DND-41 (cell line): ENCODE results near the gene NLRP8.

Experiments used
- ATAC-seq: fragments of 200-7000 bp; cut with Tn5 transposase; 3 replicates; pipeline ENCODE4 v1.9.1; 2021; ENCODE audit warnings: low read depth; ENCODE audit not compliant: insufficient read depth
- DNase-seq: peaks from one replicate; pipeline ENCODE4 v3.0.0-alpha.2; 2020
- H2AFZ ChIP-seq: 2 replicates; pipeline ENCODE4 v1.6.0; 2012; ENCODE audit warnings: low read depth, low read length
- H3K27ac ChIP-seq: 2 replicates; pipeline ENCODE4 v1.5.1; 2012; ENCODE audit warnings: low read length, inconsistent platforms
- H3K27me3 ChIP-seq: fragments of 200-600 bp; sonication (generic); 2 replicates; pipeline ENCODE4 v1.6.0; 2012; ENCODE audit warnings: low read length, mild to moderate bottlenecking, inconsistent platforms; ENCODE audit not compliant: insufficient read depth, poor library complexity
- H3K36me3 ChIP-seq: 2 replicates; pipeline ENCODE4 v1.5.1; 2012; ENCODE audit warnings: low read length, inconsistent platforms; ENCODE audit not compliant: insufficient read depth
- H3K4me1 ChIP-seq: 2 replicates; pipeline ENCODE4 v1.5.1; 2012; ENCODE audit warnings: mild to moderate bottlenecking, low read length; ENCODE audit not compliant: insufficient read depth
- H3K4me2 ChIP-seq: 2 replicates; pipeline ENCODE4 v1.6.0; 2012; ENCODE audit warnings: mild to moderate bottlenecking, moderate library complexity, low read length, inconsistent platforms; ENCODE audit not compliant: insufficient read depth
- H3K4me3 ChIP-seq, 2 experiments: fragments of 200-600 bp in 1 of 2; shearing (Covaris generic) in 1 of 2; 2 replicates each; pipeline ENCODE4 v1.5.1; 2012 to 2016; ENCODE audit warnings: inconsistent platforms in 2 of 2, low read length in 2 of 2, mild to moderate bottlenecking in 2 of 2, low read depth in 1 of 2, moderate library complexity in 1 of 2
- H3K79me2 ChIP-seq: 2 replicates; pipeline ENCODE4 v1.6.0; 2012; ENCODE audit warnings: low read length, inconsistent platforms; ENCODE audit not compliant: insufficient read depth
- H3K9ac ChIP-seq: 2 replicates; pipeline ENCODE4 v1.6.0; 2012; ENCODE audit warnings: low read depth, mild to moderate bottlenecking, inconsistent platforms, low read length, moderate library complexity
- H3K9me3 ChIP-seq: 2 replicates; pipeline ENCODE4 v1.5.1; 2012; ENCODE audit warnings: low read length, moderate library complexity, mild to moderate bottlenecking, inconsistent platforms; ENCODE audit not compliant: insufficient read depth, severe bottlenecking
- H4K20me1 ChIP-seq: 2 replicates; pipeline ENCODE4 v1.6.0; 2012; ENCODE audit warnings: low read length; ENCODE audit not compliant: insufficient read depth
- EZH2 ChIP-seq: IDR thresholded peaks from 3 replicates; pipeline ENCODE4 v1.6.1; 2012; ENCODE audit warnings: borderline replicate concordance, low read depth, mild to moderate bottlenecking, moderate library complexity, low read length, inconsistent platforms; ENCODE audit not compliant: severe bottlenecking
- TF ChIP-seq, protein P1 (sequence below): IDR thresholded peaks from 2 replicates; pipeline ENCODE4 v1.5.1; 2012; ENCODE audit warnings: borderline replicate concordance, low read length, moderate library complexity, mild to moderate bottlenecking; ENCODE audit not compliant: poor library complexity, severe bottlenecking; ENCODE audit errors: extremely low read depth

NLRP8 gene

DNA sequence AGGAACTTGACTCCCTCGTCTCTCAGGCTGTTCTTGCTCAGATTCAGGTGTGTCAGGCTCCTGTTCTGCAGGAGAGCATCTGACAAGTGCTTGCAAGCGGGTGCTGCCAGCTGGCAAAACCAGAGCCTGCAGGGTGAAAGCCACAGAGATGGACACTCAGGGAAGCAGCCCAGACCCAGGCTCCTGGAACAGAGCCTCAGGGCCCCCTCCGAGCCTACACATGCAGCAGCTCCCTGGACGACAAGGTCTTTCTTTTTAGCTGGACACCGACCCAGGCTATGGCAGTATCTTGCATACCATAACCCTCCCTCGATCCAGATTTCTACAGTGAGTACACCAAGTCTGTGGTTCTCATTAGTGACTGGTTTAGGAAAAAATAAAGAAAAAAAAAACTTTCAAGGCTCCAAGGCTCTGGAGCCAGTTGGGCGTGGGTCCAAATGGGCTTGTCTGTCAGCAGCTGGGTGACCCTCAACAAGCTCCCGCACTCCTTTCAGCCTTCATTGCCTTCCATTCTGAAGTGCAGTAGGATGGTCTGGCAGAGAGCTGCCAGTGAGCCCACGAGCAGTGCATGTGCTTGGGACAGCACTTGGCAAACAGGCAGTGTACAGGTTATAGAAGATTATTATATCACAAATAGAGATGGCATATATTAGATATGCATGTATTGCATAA lies 45.4 kb upstream of the NLRP8 start:
- H3K9me3 ChIP-seq: no peaks in the 10 kb centered on the region
- no peak for TF ChIP-seq EZH2
- TF ChIP-seq, protein P1, sequence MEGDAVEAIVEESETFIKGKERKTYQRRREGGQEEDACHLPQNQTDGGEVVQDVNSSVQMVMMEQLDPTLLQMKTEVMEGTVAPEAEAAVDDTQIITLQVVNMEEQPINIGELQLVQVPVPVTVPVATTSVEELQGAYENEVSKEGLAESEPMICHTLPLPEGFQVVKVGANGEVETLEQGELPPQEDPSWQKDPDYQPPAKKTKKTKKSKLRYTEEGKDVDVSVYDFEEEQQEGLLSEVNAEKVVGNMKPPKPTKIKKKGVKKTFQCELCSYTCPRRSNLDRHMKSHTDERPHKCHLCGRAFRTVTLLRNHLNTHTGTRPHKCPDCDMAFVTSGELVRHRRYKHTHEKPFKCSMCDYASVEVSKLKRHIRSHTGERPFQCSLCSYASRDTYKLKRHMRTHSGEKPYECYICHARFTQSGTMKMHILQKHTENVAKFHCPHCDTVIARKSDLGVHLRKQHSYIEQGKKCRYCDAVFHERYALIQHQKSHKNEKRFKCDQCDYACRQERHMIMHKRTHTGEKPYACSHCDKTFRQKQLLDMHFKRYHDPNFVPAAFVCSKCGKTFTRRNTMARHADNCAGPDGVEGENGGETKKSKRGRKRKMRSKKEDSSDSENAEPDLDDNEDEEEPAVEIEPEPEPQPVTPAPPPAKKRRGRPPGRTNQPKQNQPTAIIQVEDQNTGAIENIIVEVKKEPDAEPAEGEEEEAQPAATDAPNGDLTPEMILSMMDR: no peak

GRCh38 chr19:55907286-55907685 lies 40.3 kb upstream of the NLRP8 start:
- no peak overlapping the region for H2AFZ ChIP-seq
- ATAC-seq (no peak), DNase-seq (no peak)
- no peaks in the 10 kb centered on the region for H3K79me2 ChIP-seq
- no peaks in the 10 kb centered on the region for H3K36me3 ChIP-seq
- no peaks in the 10 kb centered on the region for H4K20me1 ChIP-seq
- H3K9ac ChIP-seq: no peak overlapping the region
- no peak overlapping the region for H3K4me3 ChIP-seq
- H3K27ac ChIP-seq: no peak overlapping the region
- no peaks in the 10 kb centered on the region for H3K9me3 ChIP-seq
- no peak for TF ChIP-seq EZH2
- TF ChIP-seq, protein P1: no peak
- no peaks in the 10 kb centered on the region for H3K4me1 ChIP-seq
- H3K4me2 ChIP-seq: no peak overlapping the region
- peaks cover 2% of the 10 kb centered on the region for H3K27me3 ChIP-seq

More for the DNA sequence above, 45.4 kb upstream of the NLRP8 start:
- Histone ChIP-seq H4K20me1 (no peaks in the 10 kb centered on the region), H2AFZ (no peak overlapping the region), H3K27me3 (peaks cover 2% of the 10 kb centered on the region), H3K27ac (no peak overlapping the region), H3K4me3 (no peak overlapping the region), H3K4me2 (no peak overlapping the region), H3K9ac (no peak overlapping the region), H3K4me1 (no peaks in the 10 kb centered on the region), H3K79me2 (no peaks in the 10 kb centered on the region), H3K36me3 (no peaks in the 10 kb centered on the region)
- no peak for DNase-seq
- no peak for ATAC-seq

DNA sequence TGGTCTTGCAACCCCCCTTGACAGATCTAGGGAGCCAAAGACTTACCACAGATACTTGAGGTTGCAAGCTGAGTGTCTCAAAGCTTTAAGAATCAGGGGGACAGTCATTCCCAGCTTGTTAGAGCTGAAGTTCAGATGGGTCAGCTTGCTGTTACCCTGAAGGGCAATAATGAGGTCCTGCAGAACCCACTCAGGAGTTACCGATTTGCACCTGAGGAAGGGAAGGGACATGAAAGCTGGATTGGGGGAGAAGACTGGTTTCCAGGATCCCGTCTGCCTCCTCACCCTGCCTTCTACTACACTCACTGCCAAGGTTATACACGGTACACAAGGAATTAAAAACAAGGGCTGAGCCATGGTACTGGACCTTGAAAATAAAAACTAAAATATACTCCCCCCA lies 39.9 kb upstream of the NLRP8 start:
- H3K27me3 ChIP-seq: peaks cover 2% of the 10 kb centered on the region
- no peaks in the 10 kb centered on the region for H4K20me1 ChIP-seq
- no peak overlapping the region for H2AFZ ChIP-seq
- no peak overlapping the region for H3K9ac ChIP-seq
- H3K36me3 ChIP-seq: no peaks in the 10 kb centered on the region
- no peak for ATAC-seq
- TF ChIP-seq, protein P1: no peak
- TF ChIP-seq EZH2: no peak
- H3K9me3 ChIP-seq: no peaks in the 10 kb centered on the region
- DNase-seq: no peak
- no peaks in the 10 kb centered on the region for H3K4me1 ChIP-seq
- H3K4me2 ChIP-seq: no peak overlapping the region
- no peaks in the 10 kb centered on the region for H3K79me2 ChIP-seq
- H3K27ac ChIP-seq: no peak overlapping the region
- H3K4me3 ChIP-seq: no peak overlapping the region
